ENCODE results near the gene SNRPA. TPM values are rescaled to one million over a fixed set of nuclear protein-coding genes. Genes with fewer than 3 reads are reported as not detected.

Gene SNRPA
- 23.6 TPM for total RNA-seq

DNA sequence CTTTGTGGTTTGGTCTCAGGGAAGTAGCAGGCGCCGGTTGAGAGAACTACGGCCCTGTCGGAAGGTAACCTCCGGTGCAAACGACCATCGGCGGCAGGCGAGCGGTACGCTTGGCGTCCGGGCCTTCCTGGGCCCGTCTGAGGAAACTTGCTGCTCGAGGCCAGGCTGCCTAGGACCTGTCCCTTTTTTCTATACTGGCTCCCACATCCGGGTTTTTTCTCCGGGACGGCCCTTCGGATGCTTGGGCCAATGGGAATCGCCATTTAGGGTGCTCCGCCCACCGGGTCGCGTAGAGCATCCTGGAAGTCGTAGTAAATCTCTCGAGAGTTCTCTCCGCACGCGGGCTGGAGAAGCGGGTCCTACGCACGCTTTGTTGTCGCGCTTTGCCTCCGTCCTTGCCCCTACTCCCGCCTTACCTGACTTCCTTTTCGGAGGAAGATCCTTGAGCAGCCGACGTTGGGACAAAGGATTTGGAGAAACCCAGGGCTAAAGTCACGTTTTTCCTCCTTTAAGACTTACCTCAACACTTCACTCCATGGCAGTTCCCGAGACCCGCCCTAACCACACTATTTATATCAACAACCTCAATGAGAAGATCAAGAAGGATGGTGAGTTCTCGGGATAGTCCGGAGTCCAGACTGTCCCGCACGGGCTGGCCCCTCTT lies at the start of gene SNRPA:
Gene SNRPA, plus strand, starts transcription at position 330 of the 664 bp plus-strand sequence. Its CDS starts 206 bp downstream, at position 536.
- DNase-seq (ENCODE audit: low spot score in 2 of 2) (peak; percentile 79 to 88), FAIRE-seq (no peak)

DNA sequence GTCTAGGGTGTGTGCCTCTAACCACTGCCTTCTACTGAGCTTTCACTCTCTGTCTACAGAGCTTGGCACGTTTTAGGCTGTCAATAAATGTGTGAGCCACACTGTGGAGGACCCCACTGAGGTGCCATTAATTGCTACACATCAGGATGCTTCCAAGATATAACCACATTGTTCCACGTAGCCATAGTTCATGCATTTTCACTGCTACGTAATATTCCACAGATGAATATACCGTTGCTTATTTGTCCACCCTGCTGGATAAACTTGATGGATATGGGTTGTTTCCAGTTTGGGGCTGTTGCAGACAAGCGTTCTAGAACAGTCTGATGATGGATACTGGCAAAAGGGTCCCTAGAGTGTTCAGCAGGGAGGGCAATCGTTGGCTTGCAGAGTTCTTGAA lies 49.2 kb upstream of the SNRPA start:
- no peak for FAIRE-seq
- no peak for DNase-seq (ENCODE audit: low spot score in 2 of 2)

- no peak for FAIRE-seq
Measured at GRCh38 chr19:40702337-40703012, 48.5 kb upstream of the SNRPA start.

GRCh38 chr19:40703029-40703755 lies 47.8 kb upstream of the SNRPA start:
- FAIRE-seq (no peak), DNase-seq (ENCODE audit: low spot score in 2 of 2) (no peak)

More at GRCh38 chr19:40702337-40703012, 48.5 kb upstream of the SNRPA start:
- DNase-seq (ENCODE audit: low spot score in 2 of 2): no peak

- DNase-seq (ENCODE audit: low spot score in 2 of 2) (no peak), FAIRE-seq (no peak)
Measured at GRCh38 chr19:40704491-40705361, 46.3 kb upstream of the SNRPA start.

GRCh38 chr19:40705362-40705651 lies 45.7 kb upstream of the SNRPA start:
- FAIRE-seq (no peak), DNase-seq (ENCODE audit: low spot score in 2 of 2) (no peak)

- DNase-seq (ENCODE audit: low spot score in 2 of 2): no peak
- no peak for FAIRE-seq
Measured at GRCh38 chr19:40705950-40706619, 44.9 kb upstream of the SNRPA start.

DNA sequence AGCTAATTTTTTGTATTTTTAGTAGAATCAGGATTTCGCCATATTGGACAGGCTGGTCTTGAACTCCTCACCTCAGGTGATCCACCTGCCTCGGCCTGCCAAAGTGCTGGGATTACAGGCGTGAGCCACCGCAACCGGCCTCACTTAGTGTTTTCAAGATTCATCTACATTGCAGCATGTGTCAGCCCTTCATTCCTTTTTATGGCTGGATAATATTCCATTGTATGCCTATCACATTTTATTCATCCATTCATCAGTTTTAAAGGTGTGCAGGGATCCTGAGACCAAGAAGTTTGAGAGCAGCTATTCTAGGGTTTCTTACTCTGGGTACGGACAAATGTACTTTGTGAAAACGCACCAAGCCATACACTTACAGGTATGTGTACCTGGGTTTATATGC lies 43.4 kb upstream of the SNRPA start:
- no peak for DNase-seq (ENCODE audit: low spot score in 2 of 2)

DNA sequence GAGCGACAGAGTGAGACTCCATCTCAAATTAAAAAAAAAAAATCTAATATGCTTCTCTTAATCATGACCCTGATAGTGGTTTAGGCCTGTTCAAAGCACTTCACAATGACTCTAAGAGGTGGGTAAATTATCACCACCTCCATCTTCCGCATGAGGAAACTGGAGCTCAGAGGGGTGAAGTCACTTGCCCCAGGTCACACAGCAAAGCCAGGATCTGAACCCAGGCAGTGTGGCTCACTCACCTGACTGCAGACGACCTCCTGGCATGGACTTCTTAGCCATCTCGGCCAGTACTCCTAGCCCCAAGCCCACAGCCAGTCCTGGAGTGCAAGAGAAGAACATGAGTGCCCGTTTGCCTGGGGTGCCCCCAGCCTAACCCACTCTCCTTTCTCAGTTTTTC lies 41.2 kb upstream of the SNRPA start:
- FAIRE-seq (no peak), DNase-seq (ENCODE audit: low spot score in 2 of 2) (no peak)

More for the DNA sequence above, 43.4 kb upstream of the SNRPA start:
- no peak for FAIRE-seq

DNA sequence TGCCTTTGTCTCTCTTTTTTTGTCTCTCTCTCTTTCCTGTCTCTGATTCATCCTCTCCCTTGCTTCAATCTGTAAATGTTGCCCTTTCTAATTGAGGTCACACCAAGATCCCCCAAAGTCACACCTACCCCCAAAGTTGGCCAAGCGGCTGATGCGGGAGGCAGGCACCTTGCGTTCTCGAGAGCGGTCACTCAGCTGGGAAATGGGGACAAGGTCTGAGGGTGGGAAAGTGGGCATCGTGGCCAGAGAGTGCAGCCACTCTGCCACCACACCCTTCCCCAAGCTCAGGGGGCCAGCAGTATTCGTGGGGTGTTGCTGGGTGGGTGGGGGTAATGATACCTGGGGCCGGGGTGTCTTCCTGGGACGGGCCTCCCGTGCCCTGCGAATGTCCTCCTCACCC lies 37.1 kb upstream of the SNRPA start:
- FAIRE-seq: no peak

GRCh38 chr19:40714441-40715299 lies 36.3 kb upstream of the SNRPA start:
- FAIRE-seq (no peak), DNase-seq (ENCODE audit: low spot score in 2 of 2) (peak; percentile 86 to 88)

More for the DNA sequence above, 37.1 kb upstream of the SNRPA start:
- DNase-seq (ENCODE audit: low spot score in 2 of 2): no peak

GRCh38 chr19:40716031-40716481 lies 34.9 kb upstream of the SNRPA start:
- no peak for FAIRE-seq
- no peak for DNase-seq (ENCODE audit: low spot score in 2 of 2)

GRCh38 chr19:40716482-40717324 lies 34.3 kb upstream of the SNRPA start, which contains the start of the genes COQ8B and ITPKC:
Gene COQ8B, minus strand, starts transcription at chr19:40716886. Its CDS starts 2,254 bp downstream, at chr19:40714632.
Gene ITPKC, plus strand, starts transcription at chr19:40717112. Its CDS starts 24 bp downstream, at chr19:40717136.
- FAIRE-seq (no peak), DNase-seq (ENCODE audit: low spot score in 2 of 2) (peak; percentile 99)

DNA sequence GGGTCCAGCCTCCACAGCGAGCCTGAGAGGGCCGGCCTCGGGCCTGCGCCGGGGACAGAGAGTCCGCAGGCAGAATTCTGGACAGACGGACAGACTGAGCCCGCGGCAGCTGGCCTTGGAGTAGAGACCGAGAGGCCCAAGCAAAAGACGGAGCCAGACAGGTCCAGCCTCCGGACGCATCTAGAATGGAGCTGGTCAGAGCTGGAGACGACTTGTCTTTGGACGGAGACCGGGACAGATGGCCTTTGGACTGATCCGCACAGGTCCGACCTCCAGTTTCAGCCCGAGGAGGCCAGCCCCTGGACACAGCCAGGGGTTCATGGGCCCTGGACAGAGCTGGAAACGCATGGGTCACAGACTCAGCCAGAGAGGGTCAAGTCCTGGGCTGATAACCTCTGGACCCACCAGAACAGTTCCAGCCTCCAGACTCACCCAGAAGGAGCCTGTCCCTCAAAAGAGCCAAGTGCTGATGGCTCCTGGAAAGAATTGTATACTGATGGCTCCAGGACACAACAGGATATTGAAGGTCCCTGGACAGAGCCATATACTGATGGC lies 33.6 kb upstream of the SNRPA start:
- FAIRE-seq: no peak
- DNase-seq (ENCODE audit: low spot score in 2 of 2): no peak

- FAIRE-seq (no peak), DNase-seq (ENCODE audit: low spot score in 2 of 2) (no peak)
Measured at GRCh38 chr19:40717880-40718773, 32.9 kb upstream of the SNRPA start.

DNA sequence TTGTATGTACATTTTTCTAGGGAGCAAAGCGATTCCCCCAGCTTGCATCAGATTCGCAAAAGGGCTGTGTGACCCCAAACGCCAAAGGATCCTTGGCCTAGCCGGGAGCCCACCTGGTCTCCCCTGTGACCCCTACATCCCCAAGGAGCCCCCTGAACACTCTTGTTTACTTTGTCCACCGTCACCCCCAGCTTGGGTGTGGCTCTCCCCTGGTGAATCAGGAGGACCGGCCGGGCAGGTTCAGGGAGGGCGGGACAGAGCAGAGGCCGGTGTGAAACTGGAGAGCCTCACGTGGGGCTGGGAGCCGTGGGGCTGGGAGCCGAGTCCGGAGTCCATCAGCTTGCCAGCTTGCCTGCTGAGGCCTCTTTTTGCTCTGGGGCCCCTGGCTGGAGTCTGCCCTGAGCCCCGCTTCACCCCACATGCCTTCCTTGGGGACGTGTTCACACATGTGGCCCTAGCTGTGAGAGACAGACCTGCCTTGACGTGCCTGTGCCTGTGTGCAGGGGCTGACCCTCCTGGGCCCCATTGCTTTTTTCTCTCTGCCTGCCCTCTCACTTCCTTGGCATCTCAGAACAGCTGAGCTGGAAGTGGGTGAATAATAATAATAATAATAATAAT lies 32.1 kb upstream of the SNRPA start:
- no peak for FAIRE-seq
- no peak for DNase-seq (ENCODE audit: low spot score in 2 of 2)

All from frontal cortex (tissue), 4 donors.